K562 (cell line): Measurements from ENCODE around the gene PI4KA. TPM values are rescaled to one million over a fixed set of nuclear protein-coding genes. Genes with fewer than 3 reads are reported as not detected.

ENCODE experiments used
- ARID3A ChIP-seq: IDR thresholded peaks from 2 replicates; pipeline ENCODE4 v1.6.1; 2012; ENCODE audit warnings: low read depth, low read length, improper control_type of control experiment, borderline replicate concordance
- DLX4 ChIP-seq: fragments of 250-450 bp; sonication (Bioruptor Pico); IDR thresholded peaks from 2 replicates; pipeline ENCODE4 v1.6.1; 2021; ENCODE audit warnings: mild to moderate bottlenecking
- DPF2 ChIP-seq: fragments of 450-650 bp; IDR thresholded peaks from 2 replicates; pipeline ENCODE4 v1.6.1; 2016
- HDAC8 ChIP-seq: fragments of 450-650 bp; IDR thresholded peaks from 2 replicates; pipeline ENCODE4 v1.6.1; 2016; ENCODE audit warnings: mild to moderate bottlenecking, missing genetic modification characterization, moderate library complexity, missing compliant biosample characterization
- ILK ChIP-seq: fragments of 450-650 bp; IDR thresholded peaks from 2 replicates; pipeline ENCODE4 v1.6.1; 2016; ENCODE audit warnings: missing genetic modification characterization, low read depth, mild to moderate bottlenecking, missing compliant biosample characterization, moderate library complexity, borderline replicate concordance
- MBD1 ChIP-seq: fragments of 250-450 bp; sonication (Bioruptor Pico); IDR thresholded peaks from 2 replicates; pipeline ENCODE4 v1.8.0; 2022; ENCODE audit warnings: inconsistent platforms
- MXD1 ChIP-seq: fragments of 250-450 bp; sonication (Bioruptor Pico); IDR thresholded peaks from 2 replicates; pipeline ENCODE4 v1.8.0; 2021; ENCODE audit warnings: borderline replicate concordance, mild to moderate bottlenecking, moderate library complexity; ENCODE audit not compliant: poor library complexity, severe bottlenecking
- NR4A1 ChIP-seq, 2 experiments: fragments of 250-450 bp in 1 of 2; fragments of 450-650 bp in 1 of 2; sonication (Bioruptor Pico) in 1 of 2; IDR thresholded peaks; 2 replicates each; pipeline versions ENCODE4 v1.4.0 to v1.6.1; 2016 to 2020; ENCODE audit warnings: mild to moderate bottlenecking in 2 of 2, missing compliant biosample characterization in 1 of 2, missing genetic modification characterization in 1 of 2, moderate library complexity in 1 of 2
- NRF1 ChIP-seq, 2 experiments: fragments of 450-650 bp; IDR thresholded peaks in 1 of 2; conservative IDR thresholded peaks in 1 of 2; 2 replicates each; pipeline ENCODE4 v1.6.1; 2014; ENCODE audit warnings: mild to moderate bottlenecking in 2 of 2
- OTX1 ChIP-seq: fragments of 450-650 bp; formaldehyde crosslinking; IDR thresholded peaks from 2 replicates; pipeline ENCODE4 v1.4.0; 2022; ENCODE audit warnings: mild to moderate bottlenecking
- PYGO2 ChIP-seq: fragments of 450-650 bp; IDR thresholded peaks from 2 replicates; pipeline ENCODE4 v1.6.1; 2016; ENCODE audit warnings: mild to moderate bottlenecking, missing genetic modification characterization, moderate library complexity, missing compliant biosample characterization
- SMARCB1 ChIP-seq: IDR thresholded peaks from 2 replicates; pipeline ENCODE4 v1.6.1; 2011; ENCODE audit warnings: improper control_type of control experiment, low read depth; ENCODE audit not compliant: insufficient read length
- STAT5A ChIP-seq: IDR thresholded peaks from 2 replicates; pipeline ENCODE4 v1.6.1; 2012; ENCODE audit warnings: low read length, inconsistent platforms, borderline replicate concordance
- ZFPM2 ChIP-seq: fragments of 250-450 bp; sonication (Bioruptor Pico); IDR thresholded peaks from 2 replicates; pipeline ENCODE4 v1.5.1; 2022; ENCODE audit warnings: mild to moderate bottlenecking
- ZNF212 ChIP-seq: fragments of 450-650 bp; formaldehyde crosslinking; IDR thresholded peaks from 2 replicates; pipeline ENCODE4 v1.4.0; 2020; ENCODE audit warnings: mild to moderate bottlenecking
- ZNF253 ChIP-seq: fragments of 250-450 bp; sonication (Bioruptor Pico); conservative IDR thresholded peaks from 2 replicates; pipeline ENCODE4 v1.6.1; 2021; ENCODE audit warnings: mild to moderate bottlenecking
- ZNF512 ChIP-seq: IDR thresholded peaks from 2 replicates; pipeline ENCODE4 v1.6.1; 2016; ENCODE audit warnings: missing genetic modification characterization, missing compliant biosample characterization
- ZNF639 ChIP-seq, 2 experiments: fragments of 200-800 bp in 1 of 2; sonication (Bioruptor generic) in 1 of 2; sonication (generic) in 1 of 2; formaldehyde crosslinking in 1 of 2; IDR thresholded peaks in 1 of 2; conservative IDR thresholded peaks in 1 of 2; 2 replicates each; pipeline versions ENCODE4 v1.5.0 to v1.6.1; 2016 to 2020; ENCODE audit warnings: missing compliant biosample characterization in 1 of 2, missing genetic modification characterization in 1 of 2, missing genetic modification reagents in 1 of 2
- ZZZ3 ChIP-seq: fragments of 450-650 bp; IDR thresholded peaks from 2 replicates; pipeline ENCODE4 v1.6.1; 2016; ENCODE audit warnings: antibody characterized with exemption, mild to moderate bottlenecking, moderate library complexity
- polyA plus RNA-seq, 8 experiments: library from polyadenylated mRNA; depleted of rRNA in 4 of 8; stranded (reverse) in 5 of 8; unstranded in 3 of 8; fragments of >200 nt; fragmentation: Nextera tagmentation in 2 of 8; fragmentation: Illumina TruSeq in 1 of 8; extraction: Ambion mirVana in 2 of 8; extraction: Trizol in 1 of 8; gene quantifications; 2 replicates each; pipeline versions ENCODE4 v1.2.1 to v1.2.3, GENCODE V29; 2011 to 2014; ENCODE audit warnings: inconsistent platforms in 1 of 8, missing spikeins in 1 of 8
- total RNA-seq, 7 experiments: library from RNA; depleted of rRNA in 6 of 7; stranded (reverse); fragments of >200 nt in 6 of 7; fragmentation: Illumina TruSeq in 2 of 7; extraction: Trizol in 2 of 7; gene quantifications; 2 replicates each; pipeline versions ENCODE4 v1.2.1 to v1.2.3, GENCODE V29; 2011 to 2021; ENCODE audit warnings: low replicate concordance in 1 of 7

PI4KA gene
- total and polyA plus RNA-seq, 9 of the 15 experiments (the other 6 are each of a cell fraction or from before 2014, with no cell fraction given): 7.3 to 187 (median 84.7) TPM

GRCh38 chr22:20840646-20841371 lies 17.8 kb downstream of the PI4KA start (continued):
- TF ChIP-seq ZNF512 (tag) (no peak), NR4A1 (CRISPR knock-in tag; IDR thresholded peaks at IDR 0.05) (peak; percentile 38; the same call in 1 of the 2 replicates), NR4A1 (tag; IDR thresholded peaks at IDR 0.05) (0 out of 2 replicates have a peak, but pooled peaks have one; percentile 53), ZNF253 (no peak), ZNF639 (CRISPR knock-in tag; conservative IDR thresholded peaks at IDR 0.05 in 1 of 2, IDR thresholded peaks at IDR 0.05 in 1 of 2) (no peak), STAT5A (no peak), ZFPM2 (CRISPR knock-in tag) (no peak), MBD1 (no peak), DLX4 (CRISPR knock-in tag) (no peak), ZNF212 (CRISPR knock-in tag) (no peak), HDAC8 (tag) (peak; percentile 71; the same call in 1 of the 2 replicates), PYGO2 (tag) (no peak), OTX1 (CRISPR knock-in tag) (peak; percentile 79; the same call in 1 of the 2 replicates), MXD1 (CRISPR knock-in tag) (no peak), ARID3A (no peak), ILK (tag) (no peak), SMARCB1 (no peak), ZZZ3 (no peak), NRF1 (conservative IDR thresholded peaks at IDR 0.05 in 1 of 2, IDR thresholded peaks at IDR 0.05 in 1 of 2) (no peak), DPF2 (peak; percentile 86)
